ENCODE results near the gene DOK4.

GRCh38 chr16:57510016-57510871, 24.0 kb upstream of the DOK4 start:
- no peak for TF ChIP-seq CTCF (IDR thresholded peaks at IDR 0.05; ENCODE audit: low read depth, low read length, poor library complexity, severe bottlenecking)
- TF ChIP-seq EZH2phosphoT487 (IDR thresholded peaks at IDR 0.05; ENCODE audit: borderline replicate concordance, low read length): no peak

All from DOHH2 (cell line).